ENCODE data around the gene GCM1.

The GCM1 gene

DNA sequence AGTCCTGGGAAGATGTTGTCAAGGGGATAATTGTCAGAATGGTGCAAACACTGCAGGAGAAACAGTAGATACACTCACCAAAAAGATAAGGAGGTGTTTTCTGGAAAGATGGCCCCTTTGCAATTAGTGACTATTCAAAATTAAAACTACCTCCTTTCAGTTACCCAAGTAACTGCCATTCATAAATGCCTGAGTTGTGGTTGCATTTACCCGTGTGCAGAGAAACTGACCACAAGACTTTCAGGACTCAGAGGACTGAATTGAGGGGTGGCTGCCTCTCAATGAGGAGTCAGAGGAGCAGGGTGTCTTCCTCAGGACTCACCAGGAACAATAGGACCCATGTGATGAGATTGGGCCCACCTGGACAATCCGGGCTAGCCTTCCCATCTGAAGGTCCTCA, 39.0 kb downstream of the GCM1 start:
- Histone ChIP-seq H3K36me3 (ENCODE audit: insufficient read depth, low read length) (no peaks in the 10 kb centered on the region), H3K27ac (ENCODE audit: low read depth, low read length) (no peak overlapping the region), H3K4me1 (ENCODE audit: control insufficient read depth, insufficient read depth, low read length, unreplicated experiment) (peaks cover 5% of the 10 kb centered on the region), H3K4me3 (ENCODE audit: low read depth, low read length) (no peak overlapping the region), H2AFZ (ENCODE audit: low read length, unreplicated experiment) (no peak overlapping the region), H3K79me2 (ENCODE audit: control insufficient read depth, insufficient read depth, low read length, unreplicated experiment) (no peaks in the 10 kb centered on the region), H3K27me3 (ENCODE audit: insufficient read depth, low read length) (peaks cover 22% of the 10 kb centered on the region)

DNA sequence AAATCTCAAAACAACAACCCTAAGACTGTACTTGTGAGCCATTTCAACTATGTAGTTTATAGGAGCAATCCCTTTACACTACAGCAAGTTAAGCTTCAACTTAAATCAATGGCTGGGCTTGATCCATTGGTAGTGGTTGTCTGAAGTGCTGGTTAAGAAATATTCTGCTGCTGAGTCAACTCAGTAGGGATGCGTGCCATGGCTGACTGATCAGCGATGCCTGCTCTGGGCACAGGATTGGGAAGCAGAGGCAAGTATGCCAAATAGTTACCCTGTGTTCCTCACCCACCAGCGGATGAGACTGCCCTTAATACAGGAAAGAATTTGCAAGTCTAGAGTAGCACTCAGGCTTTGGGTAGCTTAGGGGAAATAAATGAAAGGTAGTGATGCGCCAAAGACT, 41.5 kb downstream of the GCM1 start:
- no peak overlapping the region for H3K27ac ChIP-seq (ENCODE audit: low read depth, low read length)
- H2AFZ ChIP-seq (ENCODE audit: low read length, unreplicated experiment): no peak overlapping the region
- no peak overlapping the region for H3K4me3 ChIP-seq (ENCODE audit: low read depth, low read length)
- H3K4me1 ChIP-seq (ENCODE audit: control insufficient read depth, insufficient read depth, low read length, unreplicated experiment): peaks cover 5% of the 10 kb centered on the region
- no peaks in the 10 kb centered on the region for H3K79me2 ChIP-seq (ENCODE audit: control insufficient read depth, insufficient read depth, low read length, unreplicated experiment)
- no peaks in the 10 kb centered on the region for H3K27me3 ChIP-seq (ENCODE audit: insufficient read depth, low read length)
- no peaks in the 10 kb centered on the region for H3K36me3 ChIP-seq (ENCODE audit: insufficient read depth, low read length)

DNA sequence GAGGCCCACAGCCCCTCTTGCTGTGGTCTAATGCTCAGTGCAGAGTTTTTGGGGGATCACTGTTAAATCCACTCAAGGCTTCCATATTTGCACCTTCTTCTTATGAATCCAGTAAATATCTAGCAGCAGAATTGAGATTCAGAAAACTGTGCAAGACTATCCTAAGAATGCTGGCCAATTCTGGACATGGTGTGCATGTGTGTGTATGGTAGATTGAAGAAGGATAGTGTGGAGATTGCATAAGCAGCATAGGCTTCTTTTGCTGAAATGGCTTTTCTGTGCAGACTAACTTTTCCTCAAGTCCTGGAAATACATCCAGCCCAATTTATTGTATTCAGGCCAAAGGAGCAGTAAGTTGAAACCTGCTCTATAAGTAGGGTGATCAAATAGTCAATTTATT, 43.7 kb downstream of the GCM1 start:
- H3K36me3 ChIP-seq (ENCODE audit: insufficient read depth, low read length): no peaks in the 10 kb centered on the region
- H3K4me3 ChIP-seq (ENCODE audit: low read depth, low read length): no peak overlapping the region
- H2AFZ ChIP-seq (ENCODE audit: low read length, unreplicated experiment): no peak overlapping the region
- H3K27ac ChIP-seq (ENCODE audit: low read depth, low read length): no peak overlapping the region
- H3K27me3 ChIP-seq (ENCODE audit: insufficient read depth, low read length): no peaks in the 10 kb centered on the region
- no peaks in the 10 kb centered on the region for H3K79me2 ChIP-seq (ENCODE audit: control insufficient read depth, insufficient read depth, low read length, unreplicated experiment)
- peaks cover 5% of the 10 kb centered on the region for H3K4me1 ChIP-seq (ENCODE audit: control insufficient read depth, insufficient read depth, low read length, unreplicated experiment)

DNA sequence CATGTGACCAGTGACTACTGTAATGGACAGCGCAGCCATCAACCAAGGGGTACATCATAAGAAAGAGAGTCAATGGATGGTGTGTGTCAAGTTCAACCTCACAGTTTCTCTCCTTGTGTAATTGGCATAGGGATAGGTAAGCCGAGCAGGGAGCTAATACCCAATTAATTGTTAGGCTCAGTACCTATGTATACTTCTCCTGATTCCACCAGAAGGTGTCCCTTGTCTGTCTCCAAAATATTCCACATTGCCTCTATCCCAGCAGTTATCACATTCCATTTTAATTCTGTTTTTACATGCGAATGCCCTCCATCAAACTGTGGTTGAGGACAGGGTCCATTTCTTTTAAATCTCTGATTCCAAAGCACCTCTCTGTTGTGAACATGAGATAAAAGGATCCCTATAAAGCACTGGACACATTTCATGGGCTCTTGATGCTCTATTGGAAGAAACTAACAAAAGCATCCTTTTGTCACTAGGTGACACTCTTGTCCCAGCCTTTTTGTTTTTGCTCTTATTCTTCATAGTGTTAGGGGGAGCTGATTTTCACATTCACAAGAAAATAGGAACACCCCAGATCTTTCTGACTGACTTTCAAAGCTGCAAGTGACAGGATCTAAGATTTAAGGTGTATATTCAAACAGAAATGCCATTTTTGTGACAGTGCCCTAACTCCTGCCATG, 44.5 kb downstream of the GCM1 start:
- H3K36me3 ChIP-seq (ENCODE audit: insufficient read depth, low read length): no peaks in the 10 kb centered on the region
- no peak overlapping the region for H3K27ac ChIP-seq (ENCODE audit: low read depth, low read length)
- H3K4me3 ChIP-seq (ENCODE audit: low read depth, low read length): no peak overlapping the region
- no peaks in the 10 kb centered on the region for H3K79me2 ChIP-seq (ENCODE audit: control insufficient read depth, insufficient read depth, low read length, unreplicated experiment)
- no peaks in the 10 kb centered on the region for H3K27me3 ChIP-seq (ENCODE audit: insufficient read depth, low read length)
- peaks cover 5% of the 10 kb centered on the region for H3K4me1 ChIP-seq (ENCODE audit: control insufficient read depth, insufficient read depth, low read length, unreplicated experiment)
- H2AFZ ChIP-seq (ENCODE audit: low read length, unreplicated experiment): no peak overlapping the region

DNA sequence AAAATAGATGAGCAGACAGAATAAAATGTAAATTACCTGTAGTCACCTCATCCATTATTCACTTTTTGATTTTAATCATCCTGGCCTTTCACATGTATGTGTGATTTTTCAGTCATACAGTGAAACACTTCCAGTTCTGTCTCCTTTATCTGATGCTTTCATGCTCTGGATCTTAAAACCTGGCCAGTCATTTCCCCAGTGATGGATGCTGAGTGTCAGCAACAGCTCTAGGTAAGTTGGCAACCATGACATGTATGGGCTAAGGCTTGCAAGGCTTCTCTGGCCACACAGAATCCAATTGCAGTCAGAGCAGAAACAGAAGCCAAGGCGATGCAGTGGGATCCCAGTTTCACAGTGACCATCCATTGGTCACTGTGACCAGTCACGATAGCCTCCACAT, 47.6 kb downstream of the GCM1 start:
- Histone ChIP-seq H3K27me3 (ENCODE audit: insufficient read depth, low read length) (no peaks in the 10 kb centered on the region), H3K4me3 (ENCODE audit: low read depth, low read length) (no peak overlapping the region), H3K4me1 (ENCODE audit: control insufficient read depth, insufficient read depth, low read length, unreplicated experiment) (no peaks in the 10 kb centered on the region), H3K36me3 (ENCODE audit: insufficient read depth, low read length) (peaks cover 14% of the 10 kb centered on the region), H3K79me2 (ENCODE audit: control insufficient read depth, insufficient read depth, low read length, unreplicated experiment) (no peaks in the 10 kb centered on the region), H3K27ac (ENCODE audit: low read depth, low read length) (no peak overlapping the region), H2AFZ (ENCODE audit: low read length, unreplicated experiment) (no peak overlapping the region)

DNA sequence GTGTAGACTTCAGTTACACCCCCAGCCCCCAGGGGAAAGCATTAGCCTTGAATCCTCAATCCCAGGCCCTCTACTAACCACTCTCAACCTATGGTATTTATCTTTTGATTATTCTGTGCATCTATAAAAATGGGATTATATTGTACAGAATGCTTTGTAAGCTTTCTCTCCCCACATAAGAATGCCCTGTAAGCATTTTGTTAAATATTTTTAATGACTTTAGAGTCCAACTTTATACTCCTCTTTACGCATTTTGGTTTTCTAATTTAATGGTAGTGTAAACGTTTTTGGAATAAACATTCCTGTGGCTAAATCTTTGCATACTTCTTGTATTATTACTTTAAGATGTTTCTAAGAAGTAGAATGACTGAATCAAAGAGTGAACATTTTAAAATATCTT, 48.1 kb downstream of the GCM1 start:
- peaks cover 19% of the 10 kb centered on the region for H3K36me3 ChIP-seq (ENCODE audit: insufficient read depth, low read length)
- no peak overlapping the region for H2AFZ ChIP-seq (ENCODE audit: low read length, unreplicated experiment)
- H3K27me3 ChIP-seq (ENCODE audit: insufficient read depth, low read length): no peaks in the 10 kb centered on the region
- H3K4me3 ChIP-seq (ENCODE audit: low read depth, low read length): no peak overlapping the region
- H3K27ac ChIP-seq (ENCODE audit: low read depth, low read length): no peak overlapping the region
- no peaks in the 10 kb centered on the region for H3K4me1 ChIP-seq (ENCODE audit: control insufficient read depth, insufficient read depth, low read length, unreplicated experiment)
- H3K79me2 ChIP-seq (ENCODE audit: control insufficient read depth, insufficient read depth, low read length, unreplicated experiment): no peaks in the 10 kb centered on the region

DNA sequence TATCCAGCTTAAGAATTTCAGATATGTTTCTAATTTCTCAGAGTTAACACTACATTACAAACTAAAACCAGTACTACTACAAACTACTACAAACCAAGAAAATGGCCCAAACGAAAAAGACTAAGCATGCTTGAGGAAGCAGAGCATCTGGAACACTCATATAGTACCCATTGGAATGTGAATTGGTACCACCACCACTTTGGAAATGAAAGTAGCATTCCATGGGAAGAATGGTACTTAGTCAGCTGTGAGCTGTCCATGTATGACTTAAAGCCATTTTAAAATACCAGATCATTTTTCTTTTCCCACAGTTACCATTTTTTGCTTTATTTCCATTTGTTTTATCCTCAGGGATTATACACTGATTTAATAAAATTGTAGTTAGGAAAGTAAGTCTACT, 52.9 kb downstream of the GCM1 start:
- no peaks in the 10 kb centered on the region for H3K79me2 ChIP-seq (ENCODE audit: control insufficient read depth, insufficient read depth, low read length, unreplicated experiment)
- H3K4me1 ChIP-seq (ENCODE audit: control insufficient read depth, insufficient read depth, low read length, unreplicated experiment): no peaks in the 10 kb centered on the region
- H3K27ac ChIP-seq (ENCODE audit: low read depth, low read length): no peak overlapping the region
- H3K36me3 ChIP-seq (ENCODE audit: insufficient read depth, low read length): peaks cover 47% of the 10 kb centered on the region
- H2AFZ ChIP-seq (ENCODE audit: low read length, unreplicated experiment): no peak overlapping the region
- H3K27me3 ChIP-seq (ENCODE audit: insufficient read depth, low read length): no peaks in the 10 kb centered on the region
- no peak overlapping the region for H3K4me3 ChIP-seq (ENCODE audit: low read depth, low read length)

DNA sequence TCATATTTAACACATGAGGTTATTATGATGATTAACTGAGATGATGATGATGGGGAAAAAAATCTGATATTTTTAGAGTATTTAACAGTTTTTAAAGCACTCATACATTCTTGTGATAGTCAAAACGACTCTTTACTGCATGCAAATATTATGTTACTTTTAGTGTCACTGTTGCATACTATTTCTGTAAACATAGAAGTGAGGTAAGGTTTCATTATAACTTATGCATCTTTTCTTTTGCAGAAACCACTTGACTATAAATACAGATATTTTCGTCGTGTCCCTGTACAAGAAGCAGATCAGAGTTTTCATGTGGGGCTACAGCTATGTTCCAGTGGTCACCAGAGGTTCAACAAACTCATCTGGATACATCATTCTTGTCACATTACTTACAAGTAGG, 53.4 kb downstream of the GCM1 start:
- H3K27ac ChIP-seq (ENCODE audit: low read depth, low read length): no peak overlapping the region
- H3K27me3 ChIP-seq (ENCODE audit: insufficient read depth, low read length): no peaks in the 10 kb centered on the region
- no peaks in the 10 kb centered on the region for H3K4me1 ChIP-seq (ENCODE audit: control insufficient read depth, insufficient read depth, low read length, unreplicated experiment)
- H3K79me2 ChIP-seq (ENCODE audit: control insufficient read depth, insufficient read depth, low read length, unreplicated experiment): no peaks in the 10 kb centered on the region
- H3K4me3 ChIP-seq (ENCODE audit: low read depth, low read length): no peak overlapping the region
- H3K36me3 ChIP-seq (ENCODE audit: insufficient read depth, low read length): peaks cover 47% of the 10 kb centered on the region
- H2AFZ ChIP-seq (ENCODE audit: low read length, unreplicated experiment): no peak overlapping the region

DNA sequence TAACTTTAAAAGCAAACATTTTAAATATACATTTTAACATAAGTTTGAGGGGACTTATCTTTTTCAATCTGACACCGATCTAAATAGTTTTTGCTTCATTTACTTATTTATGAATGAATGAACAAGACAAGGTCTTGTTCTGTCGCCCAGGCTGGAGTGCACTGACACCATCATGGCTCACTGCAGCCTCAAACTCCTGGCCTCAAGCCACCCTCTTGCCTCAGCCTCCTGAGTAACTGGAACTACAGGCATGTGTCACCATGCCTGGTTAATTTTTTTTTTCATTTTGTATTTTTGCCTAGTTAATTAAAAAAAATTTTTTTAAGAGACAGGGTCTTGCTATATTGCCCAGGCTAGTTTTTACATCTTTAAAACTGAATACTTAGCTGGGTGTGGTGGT, 58.1 kb downstream of the GCM1 start:
- Histone ChIP-seq H3K79me2 (ENCODE audit: control insufficient read depth, insufficient read depth, low read length, unreplicated experiment) (no peaks in the 10 kb centered on the region), H2AFZ (ENCODE audit: low read length, unreplicated experiment) (no peak overlapping the region), H3K36me3 (ENCODE audit: insufficient read depth, low read length) (peaks cover 35% of the 10 kb centered on the region), H3K4me3 (ENCODE audit: low read depth, low read length) (no peak overlapping the region), H3K27ac (ENCODE audit: low read depth, low read length) (no peak overlapping the region), H3K27me3 (ENCODE audit: insufficient read depth, low read length) (no peaks in the 10 kb centered on the region), H3K4me1 (ENCODE audit: control insufficient read depth, insufficient read depth, low read length, unreplicated experiment) (no peaks in the 10 kb centered on the region)

DNA sequence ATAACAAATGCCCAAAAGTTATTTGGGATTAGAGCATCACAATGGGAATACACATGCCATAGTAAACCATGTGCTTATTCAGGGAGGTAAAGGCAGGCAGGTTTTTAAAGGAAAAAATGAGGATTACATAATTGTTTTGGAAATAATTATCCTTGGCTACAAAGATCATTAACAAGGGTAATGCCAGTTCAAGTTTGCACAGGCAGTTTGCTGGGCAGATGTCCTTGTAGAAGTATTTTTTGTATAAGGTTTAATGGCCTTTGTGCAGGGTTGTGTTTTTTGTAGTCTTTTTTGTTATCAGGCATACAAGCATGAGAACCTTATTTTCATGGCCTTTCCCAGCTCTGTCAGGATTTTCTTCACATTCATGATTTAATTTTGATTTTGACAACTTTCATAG, 58.7 kb downstream of the GCM1 start:
- Histone ChIP-seq H3K4me1 (ENCODE audit: control insufficient read depth, insufficient read depth, low read length, unreplicated experiment) (no peaks in the 10 kb centered on the region), H3K27ac (ENCODE audit: low read depth, low read length) (no peak overlapping the region), H2AFZ (ENCODE audit: low read length, unreplicated experiment) (no peak overlapping the region), H3K36me3 (ENCODE audit: insufficient read depth, low read length) (peaks cover 33% of the 10 kb centered on the region), H3K27me3 (ENCODE audit: insufficient read depth, low read length) (no peaks in the 10 kb centered on the region), H3K79me2 (ENCODE audit: control insufficient read depth, insufficient read depth, low read length, unreplicated experiment) (no peaks in the 10 kb centered on the region), H3K4me3 (ENCODE audit: low read depth, low read length) (no peak overlapping the region)

DNA sequence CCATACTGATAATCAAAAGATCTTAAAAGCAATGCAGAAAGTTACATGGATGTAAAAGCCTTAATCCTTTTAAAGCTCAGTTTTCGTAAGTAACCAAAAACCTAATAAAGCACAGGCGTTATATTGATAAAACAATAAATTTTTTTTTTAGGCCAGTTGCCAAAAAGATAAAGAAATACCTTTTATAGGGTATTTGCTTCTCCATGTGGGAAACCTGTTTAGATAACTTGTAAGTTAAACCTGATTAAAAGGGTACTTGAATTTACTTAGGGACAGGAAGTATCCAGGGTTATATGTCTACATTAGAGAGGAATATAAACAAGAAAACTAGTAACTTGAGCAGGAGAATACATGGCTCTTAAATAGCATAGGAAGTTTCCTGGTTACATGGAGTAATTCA, 62.3 kb downstream of the GCM1 start:
- H3K79me2 ChIP-seq (ENCODE audit: control insufficient read depth, insufficient read depth, low read length, unreplicated experiment): no peaks in the 10 kb centered on the region
- H3K27me3 ChIP-seq (ENCODE audit: insufficient read depth, low read length): no peaks in the 10 kb centered on the region
- peaks cover 34% of the 10 kb centered on the region for H3K36me3 ChIP-seq (ENCODE audit: insufficient read depth, low read length)
- H2AFZ ChIP-seq (ENCODE audit: low read length, unreplicated experiment): no peak overlapping the region
- H3K4me1 ChIP-seq (ENCODE audit: control insufficient read depth, insufficient read depth, low read length, unreplicated experiment): no peaks in the 10 kb centered on the region
- no peak overlapping the region for H3K4me3 ChIP-seq (ENCODE audit: low read depth, low read length)
- no peak overlapping the region for H3K27ac ChIP-seq (ENCODE audit: low read depth, low read length)
